HG03196 (cell line): ENCODE data around the gene LAMC1.
"Not testable (repeated sequence)": the region's sequence is repeated elsewhere in the genome, so short reads cannot be mapped to it uniquely, and the experiment has no call there.

Experiments
- ATAC-seq: cut with Tn5 transposase; IDR thresholded peaks from one replicate; pipeline ENCODE4 v1.9.1; 2021; ENCODE audit not compliant: unreplicated experiment

Gene LAMC1

DNA sequence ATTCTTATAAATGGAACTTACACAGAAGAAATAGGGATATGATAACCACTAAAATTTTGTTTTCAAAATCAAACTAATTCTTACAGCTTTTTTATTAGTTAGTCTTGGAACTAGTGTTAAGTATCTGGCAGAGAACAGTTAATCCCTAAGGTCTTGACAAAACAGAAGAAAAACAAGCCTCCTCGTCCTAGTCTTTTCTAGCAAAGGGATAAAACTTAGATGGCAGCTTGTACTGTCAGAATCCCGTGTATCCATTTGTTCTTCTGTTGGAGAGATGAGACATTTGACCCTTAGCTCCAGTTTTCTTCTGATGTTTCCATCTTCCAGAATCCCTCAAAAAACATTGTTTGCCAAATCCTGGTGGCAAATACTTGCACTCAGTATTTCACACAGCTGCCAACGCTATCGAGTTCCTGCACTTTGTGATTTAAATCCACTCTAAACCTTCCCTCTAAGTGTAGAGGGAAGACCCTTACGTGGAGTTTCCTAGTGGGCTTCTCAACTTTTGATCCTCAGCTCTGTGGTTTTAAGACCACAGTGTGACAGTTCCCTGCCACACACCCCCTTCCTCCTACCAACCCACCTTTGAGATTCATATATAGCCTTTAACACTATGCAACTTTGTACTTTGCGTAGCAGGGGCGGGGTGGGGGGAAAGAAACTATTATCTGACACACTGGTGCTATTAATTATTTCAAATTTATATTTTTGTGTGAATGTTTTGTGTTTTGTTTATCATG is 120.5 kb downstream of the LAMC1 start:
- no peak for ATAC-seq

GRCh38 chr1:183144752-183145151 is 121.5 kb downstream of the LAMC1 start:
- no peak for ATAC-seq

GRCh38 chr1:183147735-183148134 is 124.5 kb downstream of the LAMC1 start:
- no peak for ATAC-seq

- no peak for ATAC-seq
Measured at GRCh38 chr1:183148599-183148998, 125.4 kb downstream of the LAMC1 start.

- ATAC-seq = no peak
Measured at GRCh38 chr1:183149273-183149672, 126.1 kb downstream of the LAMC1 start.

DNA sequence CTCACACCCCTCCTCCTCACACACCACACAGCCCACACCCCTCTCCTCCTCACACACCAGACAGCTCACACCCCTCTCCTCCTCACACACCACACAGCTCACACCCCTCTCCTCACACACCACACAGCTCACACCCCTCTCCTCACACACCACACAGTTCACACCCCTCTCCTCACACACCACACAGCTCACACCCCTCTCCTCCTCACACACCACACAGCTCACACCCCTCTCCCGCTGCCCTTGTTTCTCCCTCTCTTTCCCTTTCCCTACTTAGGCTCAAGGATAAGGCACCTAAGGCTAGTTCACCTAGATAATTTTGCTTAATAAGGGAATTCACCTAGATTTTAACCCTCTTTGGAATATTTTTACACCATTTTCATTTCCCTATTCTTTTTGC is 126.8 kb downstream of the LAMC1 start:
- not testable (repeated sequence) for ATAC-seq

- no peak for ATAC-seq
Measured at GRCh38 chr1:183150445-183150844, 127.2 kb downstream of the LAMC1 start.

- no peak for ATAC-seq
Measured at GRCh38 chr1:183152180-183152579, 129.0 kb downstream of the LAMC1 start.

GRCh38 chr1:183155939-183156338 is 132.7 kb downstream of the LAMC1 start:
- ATAC-seq = no peak

GRCh38 chr1:183159960-183160359 is 136.7 kb downstream of the LAMC1 start:
- ATAC-seq = no peak

DNA sequence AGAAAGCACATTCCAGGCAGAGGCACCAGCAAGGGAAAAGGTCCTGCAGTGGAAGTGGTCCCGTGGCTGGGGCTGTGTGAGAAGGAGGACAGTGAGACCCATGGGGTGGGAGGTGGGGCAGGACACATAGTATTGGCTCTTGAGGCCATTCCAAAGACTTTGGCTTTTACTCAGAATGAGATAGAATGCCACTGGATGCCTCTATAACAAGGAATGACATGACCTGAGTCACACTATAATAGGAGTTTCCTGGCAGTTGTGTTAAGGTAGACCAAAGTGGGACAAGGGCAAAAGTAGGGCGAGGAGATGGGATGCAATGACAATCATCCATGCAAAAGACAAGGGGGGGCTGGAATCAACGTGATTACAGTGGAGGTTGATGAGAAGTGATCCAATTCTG is 138.2 kb downstream of the LAMC1 start:
- ATAC-seq = no peak

DNA sequence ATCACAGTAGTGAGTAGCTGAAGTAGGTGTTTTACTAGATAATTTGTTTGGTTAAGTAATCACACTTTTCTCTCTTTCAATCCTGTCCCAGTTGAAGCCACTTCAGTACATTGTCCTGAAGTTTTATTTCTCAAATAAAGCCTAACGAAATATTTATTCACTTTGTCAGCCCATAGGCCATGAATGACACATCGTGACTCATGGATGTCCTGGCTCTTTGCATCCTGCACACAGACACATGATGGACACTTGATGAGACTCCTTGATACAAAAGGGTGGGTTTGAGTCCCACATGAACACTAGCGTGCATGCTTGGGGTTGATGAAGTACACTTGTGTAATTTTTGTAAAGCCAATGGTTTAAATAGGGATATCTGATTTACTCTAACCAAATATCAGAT is 140.1 kb downstream of the LAMC1 start:
- ATAC-seq = no peak

DNA sequence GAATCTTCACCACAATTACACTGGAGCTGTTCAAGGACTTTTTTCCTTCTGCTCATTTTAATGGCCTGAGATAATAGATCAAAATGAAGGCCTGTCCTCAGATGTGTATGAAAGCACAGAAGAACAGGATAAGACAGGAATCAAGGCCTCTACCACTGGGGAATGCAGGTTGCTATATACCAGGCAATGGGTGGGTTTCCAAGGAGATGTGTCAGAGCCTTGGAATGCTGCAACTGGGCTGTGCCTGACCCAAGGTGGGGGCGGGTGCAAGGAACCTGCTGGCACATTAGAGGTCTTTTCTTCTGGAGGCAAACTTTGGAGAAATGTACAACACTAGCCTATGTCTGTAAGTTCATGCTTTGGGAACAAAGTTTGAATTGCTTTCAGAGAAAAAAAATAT is 141.1 kb downstream of the LAMC1 start:
- no peak for ATAC-seq

DNA sequence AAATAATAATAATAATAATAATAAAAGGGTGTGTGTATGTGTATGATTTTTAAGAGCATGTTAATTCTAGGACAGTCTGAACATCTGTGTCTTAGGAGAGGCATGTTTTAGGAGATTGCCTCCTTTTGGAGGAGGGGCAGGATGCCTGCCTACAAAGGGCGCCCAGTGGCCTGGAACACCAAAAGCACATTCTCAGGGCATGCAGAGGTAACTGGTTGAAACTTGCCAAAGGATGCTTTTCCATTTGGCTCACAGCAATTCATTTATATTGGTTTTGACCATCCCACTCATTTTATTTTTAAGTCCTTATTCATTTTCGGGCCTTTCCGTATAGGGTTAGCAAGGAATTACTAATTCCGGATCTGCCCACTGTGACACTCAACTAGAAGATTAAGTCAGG is 141.7 kb downstream of the LAMC1 start:
- ATAC-seq = no peak

GRCh38 chr1:183165456-183165855 is 142.2 kb downstream of the LAMC1 start:
- ATAC-seq = no peak

- ATAC-seq = no peak
Measured at GRCh38 chr1:183166454-183166853, 143.2 kb downstream of the LAMC1 start.

- ATAC-seq = no peak
Measured at GRCh38 chr1:183167676-183168075, 144.5 kb downstream of the LAMC1 start.

GRCh38 chr1:183168308-183168707 is 145.1 kb downstream of the LAMC1 start:
- ATAC-seq = no peak

- ATAC-seq = no peak
Measured at GRCh38 chr1:183173828-183174227, 150.6 kb downstream of the LAMC1 start.

DNA sequence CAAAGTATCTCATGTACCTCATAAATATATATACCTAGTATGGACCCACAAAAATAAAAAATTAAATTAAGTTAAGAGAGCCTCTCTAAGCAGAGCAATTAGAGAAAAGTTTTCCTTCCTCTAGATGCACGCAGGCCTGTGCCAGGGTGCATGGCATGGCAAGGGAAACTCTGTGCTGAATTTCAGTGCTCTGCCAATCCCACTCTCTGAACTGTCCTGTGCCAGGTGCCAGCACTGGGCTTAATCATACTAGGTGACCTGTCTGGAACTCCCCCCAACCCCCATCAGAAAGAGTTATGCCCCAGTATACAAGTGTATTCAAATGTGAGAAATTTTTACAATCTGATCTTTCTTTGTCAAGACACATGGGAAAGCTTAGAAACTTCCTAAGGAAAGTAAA is 152.4 kb downstream of the LAMC1 start:
- ATAC-seq = no peak

DNA sequence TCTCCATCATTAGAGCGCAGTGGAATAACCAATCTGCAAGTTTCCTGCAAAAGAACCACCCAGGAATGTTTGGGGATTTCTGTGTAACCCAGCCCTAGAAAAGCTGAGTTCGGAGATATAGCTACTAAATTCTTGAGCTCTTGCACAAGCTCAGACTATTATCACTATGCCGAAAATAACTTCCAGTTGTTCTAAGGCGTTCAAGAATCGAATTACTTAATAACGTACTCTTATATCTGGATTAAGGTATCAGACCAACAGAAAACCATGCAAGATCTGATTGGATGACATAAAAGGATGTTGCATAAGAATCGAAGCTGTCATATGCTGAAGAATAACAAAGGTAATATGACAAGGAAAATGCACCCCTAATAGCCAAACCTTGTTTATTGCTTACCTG is 155.3 kb downstream of the LAMC1 start:
- ATAC-seq = no peak

GRCh38 chr1:183179033-183179432 is 155.8 kb downstream of the LAMC1 start:
- no peak for ATAC-seq

- ATAC-seq = peak; percentile 50
Measured at GRCh38 chr1:183180218-183180617, 157.0 kb downstream of the LAMC1 start.
